Neural crest cell (in vitro differentiated cells): ENCODE data around the gene ISM1. TPM values are rescaled to one million over a fixed set of nuclear protein-coding genes. Genes with fewer than 3 reads are reported as not detected.

ENCODE experiments used
- DNase-seq: peaks from one replicate; pipeline ENCODE4 v3.0.0; 2021; ENCODE audit warnings: low read depth, mixed read lengths, low spot score
- H3K27ac Mint-ChIP-seq: one replicate; pipeline ENCODE4 v1.8.0; 2021; ENCODE audit warnings: mild to moderate bottlenecking, mixed read lengths; ENCODE audit not compliant: unreplicated experiment
- H3K27me3 Mint-ChIP-seq: 2 replicates; pipeline ENCODE4 v1.8.0; 2021; ENCODE audit warnings: low read depth, mild to moderate bottlenecking, mixed read lengths
- H3K36me3 Mint-ChIP-seq: 2 replicates; pipeline ENCODE4 v1.8.0; 2021; ENCODE audit warnings: low read depth, mild to moderate bottlenecking, mixed read lengths
- H3K4me1 Mint-ChIP-seq: 2 replicates; pipeline ENCODE4 v1.8.0; 2021; ENCODE audit warnings: mixed read lengths
- H3K4me3 Mint-ChIP-seq: one replicate; pipeline ENCODE4 v1.8.0; 2021; ENCODE audit warnings: mild to moderate bottlenecking, mixed read lengths
- H3K9me3 Mint-ChIP-seq: 2 replicates; pipeline ENCODE4 v1.8.0; 2021; ENCODE audit warnings: mixed read lengths
- CTCF ChIP-seq: fragments of 200-600 bp; sonication (generic); conservative IDR thresholded peaks from 2 replicates; pipeline ENCODE4 v1.5.0; 2021; ENCODE audit warnings: antibody characterized with exemption, mild to moderate bottlenecking
- total RNA-seq: library from RNA; stranded (reverse); gene quantifications from 2 replicates; pipeline ENCODE4 v1.2.1, GENCODE V29; 2021

The ISM1 gene
- total RNA-seq, 1 donor from 2014 or later = 0.33 TPM

GRCh38 chr20:13307562-13308163, 86.6 kb downstream of the ISM1 start:
- Mint-ChIP-seq H3K4me1 (peaks cover 7% of the 10 kb centered on the region), H3K4me3 (no peak overlapping the region), H3K27me3 (no peaks in the 10 kb centered on the region), H3K36me3 (no peaks in the 10 kb centered on the region), H3K9me3 (peaks cover 2% of the 10 kb centered on the region), H3K27ac (no peak overlapping the region)
- no peak for DNase-seq
- TF ChIP-seq CTCF = no peak

- H3K36me3 Mint-ChIP-seq = peaks cover 3% of the 10 kb centered on the region
Measured at GRCh38 chr20:13312300-13312699, 91.2 kb downstream of the ISM1 start.

DNA sequence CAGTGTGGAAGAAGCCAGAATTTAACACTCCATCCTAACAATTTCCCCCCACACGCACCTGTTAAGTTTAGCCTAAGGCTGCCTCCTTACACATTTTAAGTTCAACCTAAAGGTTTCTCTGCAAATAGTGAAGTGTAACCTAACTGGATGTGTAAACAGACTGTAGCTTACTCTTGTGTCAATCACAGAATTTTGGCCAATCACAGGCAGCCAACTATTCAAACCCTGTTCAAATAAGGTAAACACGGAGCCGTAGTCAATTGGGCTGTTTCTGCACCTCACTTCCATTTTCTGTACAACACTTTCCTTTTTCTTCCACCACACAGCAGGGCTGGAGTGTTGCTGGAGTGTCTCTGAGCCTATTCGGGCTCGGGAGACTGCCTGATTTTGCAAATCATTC, 92.1 kb downstream of the ISM1 start:
- no peaks in the 10 kb centered on the region for H3K27me3 Mint-ChIP-seq
- H3K27ac Mint-ChIP-seq = no peak overlapping the region
- no peaks in the 10 kb centered on the region for H3K4me1 Mint-ChIP-seq
- TF ChIP-seq CTCF = no peak
- peaks cover 4% of the 10 kb centered on the region for H3K36me3 Mint-ChIP-seq
- DNase-seq = no peak
- H3K9me3 Mint-ChIP-seq = peaks cover 6% of the 10 kb centered on the region
- H3K4me3 Mint-ChIP-seq = no peak overlapping the region

More at GRCh38 chr20:13312300-13312699, 91.2 kb downstream of the ISM1 start:
- DNase-seq = no peak
- Mint-ChIP-seq H3K9me3 (peaks cover 5% of the 10 kb centered on the region), H3K4me3 (no peak overlapping the region), H3K4me1 (peaks cover 7% of the 10 kb centered on the region), H3K27ac (no peak overlapping the region), H3K27me3 (no peaks in the 10 kb centered on the region)
- no peak for TF ChIP-seq CTCF

- no peak for TF ChIP-seq CTCF
- H3K4me1 Mint-ChIP-seq = no peaks in the 10 kb centered on the region
- peaks cover 6% of the 10 kb centered on the region for H3K9me3 Mint-ChIP-seq
- DNase-seq = no peak
- H3K4me3 Mint-ChIP-seq = no peak overlapping the region
- H3K27ac Mint-ChIP-seq = no peak overlapping the region
- H3K36me3 Mint-ChIP-seq = peaks cover 4% of the 10 kb centered on the region
- no peaks in the 10 kb centered on the region for H3K27me3 Mint-ChIP-seq
Measured at GRCh38 chr20:13317439-13317838, 96.4 kb downstream of the ISM1 start.

- peaks cover 4% of the 10 kb centered on the region for H3K36me3 Mint-ChIP-seq
- peaks cover 6% of the 10 kb centered on the region for H3K9me3 Mint-ChIP-seq
- DNase-seq = no peak
- H3K27ac Mint-ChIP-seq = no peak overlapping the region
- TF ChIP-seq CTCF = no peak
- H3K27me3 Mint-ChIP-seq = no peaks in the 10 kb centered on the region
- H3K4me3 Mint-ChIP-seq = no peak overlapping the region
- no peaks in the 10 kb centered on the region for H3K4me1 Mint-ChIP-seq
Measured at GRCh38 chr20:13318871-13319521, 97.9 kb downstream of the ISM1 start.
